ENCODE data around the gene SLC25A51. TPM values are rescaled to one million over a fixed set of nuclear protein-coding genes. Genes with fewer than 3 reads are reported as not detected.

Gene SLC25A51
- polyA plus RNA-seq, 1 donor (not counting 4 experiments of a cell fraction or from before 2014, with no cell fraction given) = 22.2 TPM

- Histone ChIP-seq H3K27ac (ENCODE audit: control insufficient read depth, insufficient read depth, low read length) (no peak overlapping the region), H3K9ac (ENCODE audit: control insufficient read depth, extremely low read depth, insufficient read depth, low read length) (no peak overlapping the region), H3K4me1 (ENCODE audit: control insufficient read depth, extremely low read depth, insufficient read depth, low read length) (peaks cover 12% of the 10 kb centered on the region), H3K79me2 (ENCODE audit: control insufficient read depth, insufficient read depth, low read length) (peaks cover 35% of the 10 kb centered on the region), H3K9me1 (ENCODE audit: control insufficient read depth, extremely low read depth, insufficient read depth, low read length) (no peaks in the 10 kb centered on the region), H3K9me3 (ENCODE audit: control insufficient read depth, low read depth, low read length) (no peaks in the 10 kb centered on the region), H3K27me3 (ENCODE audit: control insufficient read depth, extremely low read depth, insufficient read depth, low read length) (no peaks in the 10 kb centered on the region), H4K20me1 (ENCODE audit: control insufficient read depth, extremely low read depth, insufficient read depth, low read length) (no peaks in the 10 kb centered on the region), H2AFZ (ENCODE audit: control insufficient read depth, low read length) (no peak overlapping the region), H3K4me2 (ENCODE audit: control insufficient read depth, extremely low read depth, insufficient read depth, low read depth, low read length) (no peak overlapping the region), H3K4me3 (ENCODE audit: control insufficient read depth in 2 of 3, extremely low read depth in 1 of 3, insufficient read depth in 2 of 3, low read depth in 1 of 3, low read length in 3 of 3) (no peak overlapping the region), H3K36me3 (ENCODE audit: control insufficient read depth in 2 of 2, extremely low read depth in 1 of 2, insufficient read depth in 2 of 2, low read length in 2 of 2) (peaks cover 7 to 9% of the 10 kb centered on the region in 2 experiments)
- DNase-seq (ENCODE audit: low read depth, low spot score) (no peak), FAIRE-seq (no peak)
- TF ChIP-seq CTCF (optimal IDR thresholded peaks at IDR 0.05 in 1 of 3, IDR thresholded peaks at IDR 0.05 in 1 of 3, conservative IDR thresholded peaks at IDR 0.05 in 1 of 3; ENCODE audit: extremely low read depth in 1 of 3, insufficient read depth in 2 of 3, low read length in 3 of 3) (no peak), EZH2 (IDR thresholded peaks at IDR 0.05; ENCODE audit: low read length) (no peak)
- dilution Hi-C loops (cut with MboI; ENCODE audit: extremely low pct_ligation_motif_present, low sequenced_read_pairs) = no loop called here
Observed at GRCh38 chr9:37899041-37899440, 4.9 kb downstream of the SLC25A51 start.

GRCh38 chr9:37897665-37898064 is 6.3 kb downstream of the SLC25A51 start:
- peaks cover 7 to 13% of the 10 kb centered on the region in 2 experiments for H3K36me3 ChIP-seq (ENCODE audit: control insufficient read depth in 2 of 2, extremely low read depth in 1 of 2, insufficient read depth in 2 of 2, low read length in 2 of 2)
- DNase-seq (ENCODE audit: low read depth, low spot score) (no peak), FAIRE-seq (no peak)

More at GRCh38 chr9:37897665-37898064, 6.3 kb downstream of the SLC25A51 start:
- no peak overlapping the region for H3K27ac ChIP-seq (ENCODE audit: control insufficient read depth, insufficient read depth, low read length)
- no peak for TF ChIP-seq EZH2 (IDR thresholded peaks at IDR 0.05; ENCODE audit: low read length)
- no peak for TF ChIP-seq CTCF (optimal IDR thresholded peaks at IDR 0.05 in 1 of 3, IDR thresholded peaks at IDR 0.05 in 1 of 3, conservative IDR thresholded peaks at IDR 0.05 in 1 of 3; ENCODE audit: extremely low read depth in 1 of 3, insufficient read depth in 2 of 3, low read length in 3 of 3)
- peaks cover 7% of the 10 kb centered on the region for H3K4me1 ChIP-seq (ENCODE audit: control insufficient read depth, extremely low read depth, insufficient read depth, low read length)
- H3K9me1 ChIP-seq (ENCODE audit: control insufficient read depth, extremely low read depth, insufficient read depth, low read length) = no peaks in the 10 kb centered on the region
- H3K27me3 ChIP-seq (ENCODE audit: control insufficient read depth, extremely low read depth, insufficient read depth, low read length) = no peaks in the 10 kb centered on the region
- no peaks in the 10 kb centered on the region for H3K9me3 ChIP-seq (ENCODE audit: control insufficient read depth, low read depth, low read length)
- H3K4me2 ChIP-seq (ENCODE audit: control insufficient read depth, extremely low read depth, insufficient read depth, low read depth, low read length) = no peak overlapping the region
- H4K20me1 ChIP-seq (ENCODE audit: control insufficient read depth, extremely low read depth, insufficient read depth, low read length) = no peaks in the 10 kb centered on the region
- no peak overlapping the region for H3K4me3 ChIP-seq (ENCODE audit: control insufficient read depth in 2 of 3, extremely low read depth in 1 of 3, insufficient read depth in 2 of 3, low read depth in 1 of 3, low read length in 3 of 3)
- H2AFZ ChIP-seq (ENCODE audit: control insufficient read depth, low read length) = no peak overlapping the region
- peaks cover 25% of the 10 kb centered on the region for H3K79me2 ChIP-seq (ENCODE audit: control insufficient read depth, insufficient read depth, low read length)
- dilution Hi-C loops (cut with MboI; ENCODE audit: extremely low pct_ligation_motif_present, low sequenced_read_pairs) = no loop called here
- no peak overlapping the region for H3K9ac ChIP-seq (ENCODE audit: control insufficient read depth, extremely low read depth, insufficient read depth, low read length)

All from keratinocyte (primary cell).